ENCODE measurements around the gene MMP11. TPM values are rescaled to one million over a fixed set of nuclear protein-coding genes. Genes with fewer than 3 reads are reported as not detected.

MMP11 gene
- total and polyA plus RNA-seq, 2 experiments from 2014 or later = 5.3 to 17.4 TPM

DNA sequence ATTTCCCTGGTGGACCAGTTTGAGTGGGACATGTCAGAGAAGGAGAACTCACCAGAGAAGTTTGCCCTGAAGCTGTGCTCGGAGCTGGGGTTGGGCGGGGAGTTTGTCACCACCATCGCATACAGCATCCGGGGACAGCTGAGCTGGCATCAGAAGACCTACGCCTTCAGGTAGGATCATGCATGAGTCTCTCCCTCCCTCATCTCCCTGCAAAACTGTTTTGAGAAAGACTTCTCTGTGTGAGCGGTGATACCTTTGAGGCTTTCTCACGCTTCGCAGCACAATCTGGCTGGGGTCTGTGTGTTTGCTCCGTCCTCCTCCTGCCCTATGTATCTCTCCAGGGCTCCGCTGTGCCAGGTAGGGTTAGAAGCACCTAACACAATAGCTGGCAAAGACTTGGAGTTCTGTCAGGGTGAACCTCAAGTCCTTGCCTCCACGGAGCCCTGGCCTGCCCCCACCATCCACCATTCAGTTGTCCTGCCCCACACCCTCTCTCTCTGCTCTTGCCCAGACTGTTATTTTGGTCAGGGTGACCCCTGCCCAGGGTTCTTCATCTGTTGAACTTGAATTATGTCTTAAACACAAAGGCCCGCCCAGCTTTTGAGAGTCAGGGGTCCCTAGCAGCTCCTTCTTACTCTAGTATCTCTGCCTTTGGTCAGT lies 52.7 kb downstream of the MMP11 start (continued):
- TF ChIP-seq ZNF462 (CRISPR knock-in tag; IDR thresholded peaks at IDR 0.05) = no peak
- no peak for TF ChIP-seq STAT1 (IDR thresholded peaks at IDR 0.05; ENCODE audit: unreplicated experiment)
- TF ChIP-seq ETS1 (IDR thresholded peaks at IDR 0.05) = no peak
- no peak for TF ChIP-seq NANOG (IDR thresholded peaks at IDR 0.05; ENCODE audit: borderline replicate concordance)

- Mint-ChIP-seq H3K27ac (peak overlapping the region; percentile 79), H3K9me3 (no peaks in the 10 kb centered on the region; the same call in 2 of the 3 replicates), H3K4me1 (peaks cover 2% of the 10 kb centered on the region; the same call in 1 of the 3 replicates), H3K27me3 (ENCODE audit: insufficient read depth, low read depth, poor library complexity) (peaks cover 17% of the 10 kb centered on the region), H3K36me3 (ENCODE audit: low read depth) (peaks cover 80% of the 10 kb centered on the region), H3K4me3 (no peak overlapping the region)
- no peaks in the 10 kb centered on the region for H3K9me2 ChIP-seq (ENCODE audit: insufficient read depth)
- no peak overlapping the region for H3K4me2 ChIP-seq
- H3K27ac ChIP-seq (ENCODE audit: low read depth) = peak overlapping the region; percentile 81; the same call in 1 of the 2 replicates
- no peaks in the 10 kb centered on the region for H3K79me2 ChIP-seq (replicated peaks; ENCODE audit: insufficient read depth)
- no peak overlapping the region for H3K4me3 ChIP-seq
- peaks cover 10% of the 10 kb centered on the region; the same call in 1 of the 2 replicates for H3K36me3 ChIP-seq (ENCODE audit: insufficient read depth)
- H3K4me1 ChIP-seq (ENCODE audit: insufficient read depth) = no peaks in the 10 kb centered on the region
- DNase-seq (ENCODE audit: low spot score) = no peak
- no peak for ATAC-seq
- H4K20me1 ChIP-seq (replicated peaks; ENCODE audit: insufficient read depth) = 0 out of 2 replicates have a peak, but pooled peaks cover 4% of the 10 kb centered on the region
- H3K27me3 ChIP-seq (ENCODE audit: insufficient read depth) = no peaks in the 10 kb centered on the region
- no peak overlapping the region for H2AFZ ChIP-seq
- H3F3A ChIP-seq (replicated peaks; ENCODE audit: low read depth) = no peaks in the 10 kb centered on the region
- TF ChIP-seq CREB1 (CRISPR knock-in tag; IDR thresholded peaks at IDR 0.05; ENCODE audit: low read depth) = no peak
- TF ChIP-seq ETS1 (IDR thresholded peaks at IDR 0.05) = no peak
- no peak for TF ChIP-seq NANOG (IDR thresholded peaks at IDR 0.05; ENCODE audit: borderline replicate concordance)
- no peak for TF ChIP-seq JUNB (IDR thresholded peaks at IDR 0.05; ENCODE audit: unreplicated experiment)
- TF ChIP-seq EZH2 (IDR thresholded peaks at IDR 0.05; ENCODE audit: low read depth, unreplicated experiment) = no peak
- no peak for TF ChIP-seq POLR2AphosphoS5 (IDR thresholded peaks at IDR 0.05; ENCODE audit: low read depth)
- no peak for TF ChIP-seq EZH2phosphoT487 (IDR thresholded peaks at IDR 0.05; ENCODE audit: unreplicated experiment)
Observed at GRCh38 chr22:23826510-23827350, 54.1 kb downstream of the MMP11 start.
